ENCODE measurements around the gene STRIT1. TPM values are rescaled to one million over a fixed set of nuclear protein-coding genes. Genes with fewer than 3 reads are reported as not detected.

The STRIT1 gene
- total and polyA plus RNA-seq, 9 of the 15 experiments (the other 6 are each of a cell fraction or from before 2014, with no cell fraction given) = not detected

GRCh38 chr3:155335724-155336354 is 42.4 kb upstream of the STRIT1 start (continued):
- TF ChIP-seq ZNF592 (IDR thresholded peaks at IDR 0.05) = peak; percentile 83
- no peak for TF ChIP-seq E2F5 (CRISPR knock-in tag; IDR thresholded peaks at IDR 0.05)
- no peak for TF ChIP-seq SFPQ (IDR thresholded peaks at IDR 0.05; ENCODE audit: low read depth, low read length)
- TF ChIP-seq ZNF217 (CRISPR knock-in tag; IDR thresholded peaks at IDR 0.05) = no peak
- 0 out of 2 replicates have a peak, but pooled peaks have one; percentile 62 for TF ChIP-seq ZNF311 (CRISPR knock-in tag; IDR thresholded peaks at IDR 0.05)
- no peak for TF ChIP-seq ZNF143 (CRISPR knock-in tag; IDR thresholded peaks at IDR 0.05)
- no peak for TF ChIP-seq ZNF79 (CRISPR knock-in tag; IDR thresholded peaks at IDR 0.05; ENCODE audit: low read depth)
- TF ChIP-seq ESRRB (CRISPR knock-in tag; IDR thresholded peaks at IDR 0.05; ENCODE audit: borderline replicate concordance) = no peak
- TF ChIP-seq ZNF398 (CRISPR knock-in tag; IDR thresholded peaks at IDR 0.05) = no peak
- no peak for TF ChIP-seq TCF15 (CRISPR knock-in tag; IDR thresholded peaks at IDR 0.05)
- TF ChIP-seq PYGO2 (tag; IDR thresholded peaks at IDR 0.05) = 0 out of 2 replicates have a peak, but pooled peaks have one; percentile 5
- peak in 1 of 2 experiments; percentile 12; a peak in 1 of 4 replicates for TF ChIP-seq ZNF639 (CRISPR knock-in tag; conservative IDR thresholded peaks at IDR 0.05 in 1 of 2, IDR thresholded peaks at IDR 0.05 in 1 of 2)
- TF ChIP-seq ZBTB8A (IDR thresholded peaks at IDR 0.05; ENCODE audit: partially characterized antibody) = no peak
